Neuronal stem cell (in vitro differentiated cells): ENCODE data around the gene GPR34.

Experiments used
- DNase-seq: peaks from one replicate; pipeline ENCODE4 v3.0.0-alpha.2; 2013; ENCODE audit warnings: low spot score
- H2AFZ ChIP-seq: one replicate; pipeline ENCODE4 v1.6.1; 2013; ENCODE audit warnings: mild to moderate bottlenecking, low read length, inconsistent platforms
- H2AK5ac ChIP-seq: 2 replicates; pipeline ENCODE4 v1.6.1; 2013; ENCODE audit warnings: low read depth, mild to moderate bottlenecking, inconsistent platforms, low read length, moderate library complexity, mixed read lengths
- H2BK120ac ChIP-seq: 2 replicates; pipeline ENCODE4 v1.6.1; 2013; ENCODE audit warnings: low read depth, mild to moderate bottlenecking, inconsistent platforms, low read length, moderate library complexity, mixed read lengths
- H2BK12ac ChIP-seq: one replicate; pipeline ENCODE4 v1.6.1; 2013; ENCODE audit warnings: low read length, inconsistent platforms
- H2BK15ac ChIP-seq: 2 replicates; pipeline ENCODE4 v1.6.1; 2013; ENCODE audit warnings: mild to moderate bottlenecking, low read length, inconsistent platforms, mixed read lengths
- H2BK5ac ChIP-seq: one replicate; pipeline ENCODE4 v1.6.1; 2013; ENCODE audit warnings: inconsistent platforms, mild to moderate bottlenecking, low read length, moderate library complexity
- H3K14ac ChIP-seq: one replicate; pipeline ENCODE4 v1.6.1; 2013; ENCODE audit warnings: low read length, inconsistent platforms
- H3K18ac ChIP-seq: 2 replicates; pipeline ENCODE4 v1.6.1; 2013; ENCODE audit warnings: low read length, inconsistent platforms
- H3K23ac ChIP-seq: 2 replicates; pipeline ENCODE4 v1.6.1; 2013; ENCODE audit warnings: low read depth, mild to moderate bottlenecking, mixed read lengths, low read length, inconsistent platforms; ENCODE audit not compliant: poor library complexity
- H3K27ac ChIP-seq: replicated peaks from 3 replicates; pipeline ENCODE4 v1.5.1; 2013; ENCODE audit warnings: low read length, inconsistent platforms
- H3K27me3 ChIP-seq, 3 experiments: 2 replicates each; pipeline ENCODE4 v1.6.1; 2013; ENCODE audit warnings: low read length in 3 of 3, mild to moderate bottlenecking in 2 of 3, inconsistent platforms in 1 of 3, low read depth in 1 of 3, mixed read lengths in 1 of 3, moderate library complexity in 1 of 3; ENCODE audit not compliant: control insufficient read depth in 3 of 3, insufficient read depth in 3 of 3
- H3K36me3 ChIP-seq, 2 donors: replicated peaks in 1 of 2; 2 replicates each; pipeline ENCODE4 v1.6.1; 2013; ENCODE audit warnings: low read length in 2 of 2; ENCODE audit not compliant: control insufficient read depth in 2 of 2, insufficient read depth in 2 of 2
- H3K4ac ChIP-seq: 2 replicates; pipeline ENCODE4 v1.6.1; 2013; ENCODE audit warnings: inconsistent platforms, mild to moderate bottlenecking, low read length, moderate library complexity
- H3K4me1 ChIP-seq, 2 donors: 1 replicate in 1 of 2; 2 replicates in 1 of 2; pipeline ENCODE4 v1.6.1; 2013; ENCODE audit warnings: low read length in 2 of 2, low read depth in 1 of 2; ENCODE audit not compliant: control insufficient read depth in 2 of 2, insufficient read depth in 1 of 2
- H3K4me2 ChIP-seq: one replicate; pipeline ENCODE4 v1.6.1; 2013; ENCODE audit warnings: mild to moderate bottlenecking, low read length, inconsistent platforms; ENCODE audit not compliant: insufficient read depth, poor library complexity, severe bottlenecking
- H3K4me3 ChIP-seq, 2 donors: 2 replicates each; pipeline ENCODE4 v1.5.1; 2013; ENCODE audit warnings: low read length in 2 of 2, mild to moderate bottlenecking in 2 of 2, inconsistent platforms in 1 of 2, moderate library complexity in 1 of 2
- H3K79me1 ChIP-seq: one replicate; pipeline ENCODE4 v1.6.1; 2013; ENCODE audit warnings: low read depth, mild to moderate bottlenecking, inconsistent platforms, low read length, moderate library complexity
- H3K9ac ChIP-seq: one replicate; pipeline ENCODE4 v1.6.1; 2013; ENCODE audit warnings: mild to moderate bottlenecking, low read depth, low read length, inconsistent platforms; ENCODE audit not compliant: poor library complexity
- H3K9me3 ChIP-seq, 2 donors: replicated peaks in 1 of 2; 2 replicates each; pipeline versions ENCODE3 to v1.6.1; 2013; ENCODE audit warnings: low read length in 2 of 2, mild to moderate bottlenecking in 2 of 2, inconsistent platforms in 1 of 2, low read depth in 1 of 2, mixed read lengths in 1 of 2, moderate library complexity in 1 of 2; ENCODE audit not compliant: control insufficient read depth in 2 of 2, insufficient read depth in 1 of 2
- H4K8ac ChIP-seq: one replicate; pipeline ENCODE4 v1.6.1; 2013; ENCODE audit warnings: low read depth, mild to moderate bottlenecking, inconsistent platforms, low read length, moderate library complexity
- H4K91ac ChIP-seq: one replicate; pipeline ENCODE4 v1.6.1; 2013; ENCODE audit warnings: low read length, low read depth, mild to moderate bottlenecking, inconsistent platforms; ENCODE audit not compliant: poor library complexity
- WGBS, 2 donors: extraction: QIAGEN DNeasy Blood & Tissue Kit; methylation state at CpG; one replicate each; pipeline ENCODE4 v1.1.7; 2013; ENCODE audit warnings: missing lambda C conversion rate in 2 of 2, mixed read lengths in 1 of 2; ENCODE audit not compliant: insufficient read length in 2 of 2, insufficient replicate concordance in 1 of 2; ENCODE audit errors: extremely low coverage in 2 of 2; 5-methylcytosine and 5-hydroxymethylcytosine counted together

Gene GPR34

GRCh38 chrX:41684138-41684537 lies 4.6 kb upstream of the GPR34 start:
- Histone ChIP-seq H3K9ac (no peak overlapping the region), H4K8ac (no peak overlapping the region), H3K14ac (no peak overlapping the region), H2BK120ac (no peak overlapping the region), H3K4me3 (no peak overlapping the region), H3K4ac (no peak overlapping the region), H2AK5ac (no peak overlapping the region), H3K79me1 (no peaks in the 10 kb centered on the region), H3K9me3 (no peaks in the 10 kb centered on the region), H3K36me3 (no peaks in the 10 kb centered on the region), H2BK5ac (no peak overlapping the region), H3K4me1 (no peaks in the 10 kb centered on the region), H3K27ac (no peak overlapping the region), H2AFZ (no peak overlapping the region), H3K4me2 (no peak overlapping the region), H2BK15ac (no peak overlapping the region), H3K18ac (no peak overlapping the region), H2BK12ac (no peak overlapping the region), H3K27me3 (no peaks in the 10 kb centered on the region), H3K23ac (no peak overlapping the region), H4K91ac (no peak overlapping the region)
- DNase-seq, result no peak
- WGBS, 2 donors, result no CpG with 5 or more reads among the region's 3 CpGs

- DNase-seq, result no peak
Observed at GRCh38 chrX:41684940-41685339, 3.8 kb upstream of the GPR34 start.

DNA sequence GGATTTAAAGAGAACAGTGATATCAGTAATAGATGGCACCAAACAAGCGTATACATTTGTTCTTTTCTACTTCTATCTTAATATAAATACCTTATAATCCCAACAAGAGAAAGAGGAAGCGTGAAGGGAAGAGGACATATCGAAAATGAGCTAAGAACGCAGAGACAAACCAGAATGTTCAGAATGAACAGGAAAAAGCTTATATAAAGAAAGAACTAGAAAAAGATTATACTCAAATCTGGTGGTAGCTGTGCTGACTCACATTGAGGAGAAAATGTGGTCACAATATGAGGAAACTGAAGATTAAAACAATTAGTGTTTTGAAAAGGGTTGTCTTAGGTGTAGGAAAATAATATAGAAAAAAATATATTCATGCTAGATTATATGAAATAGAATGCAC lies 2.0 kb upstream of the GPR34 start:
- DNase-seq, result no peak
- no peaks in the 10 kb centered on the region for H3K79me1 ChIP-seq
- no peak overlapping the region for H2BK5ac ChIP-seq
- H3K9ac ChIP-seq, result no peak overlapping the region
- no peak overlapping the region for H2BK15ac ChIP-seq
- no peak overlapping the region for H3K27ac ChIP-seq
- H2AK5ac ChIP-seq, result no peak overlapping the region
- H2BK120ac ChIP-seq, result no peak overlapping the region
- no peak overlapping the region for H3K23ac ChIP-seq
- no peak overlapping the region for H2AFZ ChIP-seq
- no peak overlapping the region for H4K91ac ChIP-seq
- H3K4me3 ChIP-seq, result no peak overlapping the region
- H3K4ac ChIP-seq, result no peak overlapping the region
- H3K4me2 ChIP-seq, result no peak overlapping the region
- H3K18ac ChIP-seq, result no peak overlapping the region
- no peak overlapping the region for H4K8ac ChIP-seq
- no peaks in the 10 kb centered on the region for H3K36me3 ChIP-seq
- no peaks in the 10 kb centered on the region for H3K9me3 ChIP-seq
- H3K27me3 ChIP-seq, result no peaks in the 10 kb centered on the region
- no peak overlapping the region for H2BK12ac ChIP-seq
- no peak overlapping the region for H3K14ac ChIP-seq
- H3K4me1 ChIP-seq, result no peaks in the 10 kb centered on the region
- WGBS, 2 donors, result no CpG with 5 or more reads among the region's 4 CpGs

More at GRCh38 chrX:41684940-41685339, 3.8 kb upstream of the GPR34 start:
- Histone ChIP-seq H2AFZ (no peak overlapping the region), H2BK15ac (no peak overlapping the region), H3K27ac (no peak overlapping the region), H3K4me3 (no peak overlapping the region), H3K9ac (no peak overlapping the region), H3K4me2 (no peak overlapping the region), H2BK12ac (no peak overlapping the region), H3K23ac (no peak overlapping the region), H3K14ac (no peak overlapping the region), H3K4ac (no peak overlapping the region), H2AK5ac (no peak overlapping the region), H4K8ac (no peak overlapping the region), H2BK5ac (no peak overlapping the region), H4K91ac (no peak overlapping the region), H3K36me3 (no peaks in the 10 kb centered on the region), H3K27me3 (no peaks in the 10 kb centered on the region), H3K79me1 (no peaks in the 10 kb centered on the region), H2BK120ac (no peak overlapping the region), H3K4me1 (no peaks in the 10 kb centered on the region), H3K9me3 (no peaks in the 10 kb centered on the region), H3K18ac (no peak overlapping the region)
- WGBS, 2 donors, result 100% methylated on average over 1 of the region's 2 CpGs; no CpG with 5 or more reads in 1 of the 2 donors

- no peaks in the 10 kb centered on the region for H3K79me1 ChIP-seq
- no peak overlapping the region for H2BK12ac ChIP-seq
- no peak overlapping the region for H4K8ac ChIP-seq
- no peak overlapping the region for H3K4ac ChIP-seq
- H2BK120ac ChIP-seq, result no peak overlapping the region
- no peak overlapping the region for H3K27ac ChIP-seq
- no peak overlapping the region for H3K4me2 ChIP-seq
- H3K27me3 ChIP-seq, result no peaks in the 10 kb centered on the region
- H2AK5ac ChIP-seq, result no peak overlapping the region
- H3K23ac ChIP-seq, result no peak overlapping the region
- no peaks in the 10 kb centered on the region for H3K36me3 ChIP-seq
- H3K4me1 ChIP-seq, result no peaks in the 10 kb centered on the region
- H2AFZ ChIP-seq, result no peak overlapping the region
- no peak overlapping the region for H3K18ac ChIP-seq
- H2BK5ac ChIP-seq, result no peak overlapping the region
- no peak overlapping the region for H3K9ac ChIP-seq
- H3K4me3 ChIP-seq, result no peak overlapping the region
- no peak overlapping the region for H3K14ac ChIP-seq
- DNase-seq, result no peak
- H3K9me3 ChIP-seq, result no peaks in the 10 kb centered on the region
- H2BK15ac ChIP-seq, result no peak overlapping the region
- no peak overlapping the region for H4K91ac ChIP-seq
- WGBS, 2 donors, result no CpG with 5 or more reads among the region's 2 CpGs
Observed at GRCh38 chrX:41688156-41688555, 617 bp upstream of the GPR34 start.
